CD14-positive monocyte (primary cell): ENCODE data around the gene IL31. TPM values are rescaled to one million over a fixed set of nuclear protein-coding genes. Genes with fewer than 3 reads are reported as not detected.
A peak's percentile ranks its signal among the peaks of the same experiment; 100 is the strongest.

Experiments
- DNase-seq, 3 donors: peaks; one replicate each; pipeline ENCODE4 v3.0.0-alpha.2; 2011 to 2022
- H2AFZ ChIP-seq: 2 replicates; pipeline ENCODE4 v1.6.0; 2012; ENCODE audit warnings: mild to moderate bottlenecking, low read depth, low read length, inconsistent platforms; ENCODE audit not compliant: insufficient read depth, poor library complexity, severe bottlenecking
- H3K27ac ChIP-seq, 2 donors: 1 replicate in 1 of 2; 2 replicates in 1 of 2; pipeline ENCODE4 v1.5.1; 2012 to 2013; ENCODE audit warnings: low read length in 2 of 2, control low read depth in 1 of 2, inconsistent platforms in 1 of 2, low read depth in 1 of 2, mild to moderate bottlenecking in 1 of 2
- H3K27me3 ChIP-seq, 2 donors: one replicate each; pipeline versions ENCODE4 v1.6.0 to v1.6.1; 2011 to 2013; ENCODE audit warnings: low read length in 2 of 2; ENCODE audit not compliant: control insufficient read depth in 2 of 2, insufficient read depth in 2 of 2
- H3K36me3 ChIP-seq, 2 donors: replicated peaks in 1 of 2; 1 replicate in 1 of 2; 2 replicates in 1 of 2; pipeline versions ENCODE4 v1.5.1 to v1.6.1; 2012 to 2013; ENCODE audit warnings: low read length in 2 of 2, control low read depth in 1 of 2, inconsistent platforms in 1 of 2, mild to moderate bottlenecking in 1 of 2; ENCODE audit not compliant: insufficient read depth in 2 of 2, control insufficient read depth in 1 of 2
- H3K4me1 ChIP-seq, 2 donors: 1 replicate in 1 of 2; 2 replicates in 1 of 2; pipeline versions ENCODE4 v1.5.1 to v1.6.1; 2012 to 2013; ENCODE audit warnings: low read length in 2 of 2, control low read depth in 1 of 2, inconsistent platforms in 1 of 2, mild to moderate bottlenecking in 1 of 2, moderate library complexity in 1 of 2; ENCODE audit not compliant: insufficient read depth in 2 of 2, control insufficient read depth in 1 of 2
- H3K4me2 ChIP-seq: replicated peaks from 2 replicates; pipeline ENCODE3; 2012; ENCODE audit warnings: low read length, moderate library complexity, mild to moderate bottlenecking; ENCODE audit not compliant: poor library complexity, severe bottlenecking; ENCODE audit errors: extremely low read depth
- H3K4me3 ChIP-seq, 3 experiments: fragments of 200-600 bp in 1 of 3; sonication (generic) in 1 of 3; replicated peaks in 1 of 3; 1 replicate in 2 of 3; 2 replicates in 1 of 3; pipeline ENCODE4 v1.5.1; 2011 to 2013; ENCODE audit warnings: low read length in 3 of 3, mild to moderate bottlenecking in 3 of 3, control low read depth in 2 of 3, low read depth in 2 of 3, inconsistent platforms in 1 of 3, moderate library complexity in 1 of 3
- H3K79me2 ChIP-seq: 2 replicates; pipeline ENCODE4 v1.6.0; 2012; ENCODE audit warnings: mild to moderate bottlenecking, control low read depth, inconsistent platforms, low read length, moderate library complexity; ENCODE audit not compliant: insufficient read depth
- H3K9ac ChIP-seq: 2 replicates; pipeline ENCODE4 v1.6.0; 2017; ENCODE audit warnings: low read length, mild to moderate bottlenecking; ENCODE audit not compliant: insufficient read depth, poor library complexity, severe bottlenecking
- H3K9me3 ChIP-seq, 2 donors: replicated peaks in 1 of 2; 1 replicate in 1 of 2; 2 replicates in 1 of 2; pipeline versions ENCODE4 v1.5.1 to v1.6.1; 2012 to 2013; ENCODE audit warnings: low read length in 2 of 2, control low read depth in 1 of 2; ENCODE audit not compliant: control insufficient read depth in 1 of 2, insufficient read depth in 1 of 2
- H4K20me1 ChIP-seq: 2 replicates; pipeline ENCODE4 v1.6.0; 2012; ENCODE audit warnings: mild to moderate bottlenecking, low read length, control low read depth, moderate library complexity; ENCODE audit not compliant: insufficient read depth
- H3K27ac Mint-ChIP-seq, 7 donors: one replicate each; pipeline ENCODE4 v1.8.0; 2020; ENCODE audit warnings: mild to moderate bottlenecking in 7 of 7, mixed read lengths in 7 of 7, moderate library complexity in 6 of 7, inconsistent platforms in 2 of 7
- H3K27me3 Mint-ChIP-seq, 3 donors: one replicate each; pipeline ENCODE4 v1.8.0; 2021 to 2022; ENCODE audit warnings: low read depth in 3 of 3, mild to moderate bottlenecking in 3 of 3, mixed read lengths in 3 of 3, moderate library complexity in 3 of 3, inconsistent platforms in 1 of 3
- H3K36me3 Mint-ChIP-seq, 2 donors: one replicate each; pipeline ENCODE4 v1.8.0; 2020; ENCODE audit warnings: mixed read lengths in 2 of 2, inconsistent platforms in 1 of 2, mild to moderate bottlenecking in 1 of 2
- H3K4me1 Mint-ChIP-seq: one replicate; pipeline ENCODE4 v1.8.0; 2020; ENCODE audit warnings: mild to moderate bottlenecking, mixed read lengths
- H3K4me3 Mint-ChIP-seq, 2 donors: one replicate each; pipeline ENCODE4 v1.8.0; 2020; ENCODE audit warnings: mild to moderate bottlenecking in 2 of 2, mixed read lengths in 2 of 2, moderate library complexity in 1 of 2
- H3K9me3 Mint-ChIP-seq, 7 donors: one replicate each; pipeline ENCODE4 v1.8.0; 2020 to 2022; ENCODE audit warnings: mixed read lengths in 7 of 7, mild to moderate bottlenecking in 6 of 7, moderate library complexity in 6 of 7, inconsistent platforms in 2 of 7
- WGBS: methylation state at CpG from one replicate; pipeline ENCODE4 v1.1.5; 2013; ENCODE audit warnings: missing lambda C conversion rate; ENCODE audit not compliant: insufficient coverage; 5-methylcytosine and 5-hydroxymethylcytosine counted together
- intact Hi-C, 2 donors: fragments of 100-400 bp; cut with micrococcal nuclease; formaldehyde crosslinking; loops; one replicate each; pipeline versions ENCODE4 v1.15.0 to v1.15.1; 2023
- polyA plus RNA-seq, 3 donors: library from polyadenylated mRNA; depleted of rRNA in 1 of 3; unstranded in 2 of 3; stranded (reverse) in 1 of 3; fragments of 300-500 nt in 2 of 3; fragments of >200 nt in 1 of 3; fragmentation: Illumina TruSeq in 2 of 3; gene quantifications; 1 replicate in 2 of 3; 2 replicates in 1 of 3; pipeline ENCODE4 v1.2.3, GENCODE V29; 2012 to 2021
- TF ChIP-seq, protein P1 (sequence below): fragments of 200-600 bp; IDR thresholded peaks from one replicate; pipeline ENCODE4 v1.8.0; 2022; ENCODE audit warnings: antibody characterized with exemption, mild to moderate bottlenecking

The IL31 gene
- polyA plus RNA-seq, 3 donors: not detected

DNA sequence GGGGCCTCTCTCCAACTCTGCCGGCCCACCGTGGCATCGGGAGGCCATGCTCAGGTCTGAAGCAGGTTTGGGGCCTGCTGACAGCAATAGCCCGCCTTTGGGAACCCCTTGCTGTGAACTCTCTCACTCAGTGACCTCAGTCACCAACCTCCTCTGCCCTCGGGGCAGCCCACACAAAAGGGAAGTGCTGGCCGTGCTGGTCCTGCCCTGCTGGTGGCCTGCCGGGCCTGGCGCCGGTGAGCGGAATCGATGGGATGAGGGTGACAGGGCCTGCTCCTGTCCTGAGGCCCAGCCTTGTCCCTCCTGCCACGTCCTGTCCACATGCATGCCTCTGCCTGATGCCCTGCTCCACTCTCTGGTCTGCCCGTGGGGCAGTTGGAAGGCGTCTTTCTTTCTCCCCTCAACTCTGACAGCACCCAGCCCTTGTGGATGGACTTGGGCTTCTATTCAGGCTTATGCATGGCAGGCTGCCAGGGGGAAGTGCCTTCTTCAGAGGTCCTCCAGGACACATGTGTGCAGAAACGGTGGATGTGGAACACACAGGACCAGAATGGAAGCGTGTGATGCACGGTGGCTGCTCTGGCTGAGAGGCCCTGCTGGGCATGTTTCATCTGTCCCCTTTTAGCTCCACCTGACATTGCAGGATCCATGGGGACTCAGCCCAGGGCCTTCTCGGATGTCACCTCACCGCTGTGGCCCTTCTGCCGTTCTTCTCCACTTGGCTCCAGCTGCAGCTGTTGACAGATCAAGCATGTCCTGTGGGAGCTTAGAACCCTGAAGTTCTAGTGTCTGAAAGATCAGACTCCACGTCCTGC, 31.9 kb downstream of the IL31 start:
- Histone ChIP-seq H3K9me3 (no peaks in the 10 kb centered on the region), H3K9ac (no peak overlapping the region), H3K27me3 (no peaks in the 10 kb centered on the region), H3K4me1 (no peaks in the 10 kb centered on the region), H3K36me3 (peaks cover 70 to 74% of the 10 kb centered on the region in 2 donors), H4K20me1 (peaks cover 59% of the 10 kb centered on the region), H3K79me2 (no peaks in the 10 kb centered on the region), H2AFZ (no peak overlapping the region), H3K4me3 (no peak overlapping the region), H3K4me2 (no peak overlapping the region), H3K27ac (no peak overlapping the region)
- Mint-ChIP-seq H3K36me3 (peaks cover 49 to 73% of the 10 kb centered on the region in 2 donors), H3K9me3 (no peaks in the 10 kb centered on the region), H3K27ac (peak overlapping the region in 3 of 7 donors; percentile 1 to 74 (median 23)), H3K4me3 (no peak overlapping the region), H3K27me3 (peaks cover 0 to 2% (median 0%) of the 10 kb centered on the region in 3 donors), H3K4me1 (no peaks in the 10 kb centered on the region)
- TF ChIP-seq, protein P1, sequence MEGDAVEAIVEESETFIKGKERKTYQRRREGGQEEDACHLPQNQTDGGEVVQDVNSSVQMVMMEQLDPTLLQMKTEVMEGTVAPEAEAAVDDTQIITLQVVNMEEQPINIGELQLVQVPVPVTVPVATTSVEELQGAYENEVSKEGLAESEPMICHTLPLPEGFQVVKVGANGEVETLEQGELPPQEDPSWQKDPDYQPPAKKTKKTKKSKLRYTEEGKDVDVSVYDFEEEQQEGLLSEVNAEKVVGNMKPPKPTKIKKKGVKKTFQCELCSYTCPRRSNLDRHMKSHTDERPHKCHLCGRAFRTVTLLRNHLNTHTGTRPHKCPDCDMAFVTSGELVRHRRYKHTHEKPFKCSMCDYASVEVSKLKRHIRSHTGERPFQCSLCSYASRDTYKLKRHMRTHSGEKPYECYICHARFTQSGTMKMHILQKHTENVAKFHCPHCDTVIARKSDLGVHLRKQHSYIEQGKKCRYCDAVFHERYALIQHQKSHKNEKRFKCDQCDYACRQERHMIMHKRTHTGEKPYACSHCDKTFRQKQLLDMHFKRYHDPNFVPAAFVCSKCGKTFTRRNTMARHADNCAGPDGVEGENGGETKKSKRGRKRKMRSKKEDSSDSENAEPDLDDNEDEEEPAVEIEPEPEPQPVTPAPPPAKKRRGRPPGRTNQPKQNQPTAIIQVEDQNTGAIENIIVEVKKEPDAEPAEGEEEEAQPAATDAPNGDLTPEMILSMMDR: no peak
- DNase-seq: no peak
- WGBS: 94% methylated on average over 18 of the region's 21 CpGs
- intact Hi-C loops: no loop called here

DNA sequence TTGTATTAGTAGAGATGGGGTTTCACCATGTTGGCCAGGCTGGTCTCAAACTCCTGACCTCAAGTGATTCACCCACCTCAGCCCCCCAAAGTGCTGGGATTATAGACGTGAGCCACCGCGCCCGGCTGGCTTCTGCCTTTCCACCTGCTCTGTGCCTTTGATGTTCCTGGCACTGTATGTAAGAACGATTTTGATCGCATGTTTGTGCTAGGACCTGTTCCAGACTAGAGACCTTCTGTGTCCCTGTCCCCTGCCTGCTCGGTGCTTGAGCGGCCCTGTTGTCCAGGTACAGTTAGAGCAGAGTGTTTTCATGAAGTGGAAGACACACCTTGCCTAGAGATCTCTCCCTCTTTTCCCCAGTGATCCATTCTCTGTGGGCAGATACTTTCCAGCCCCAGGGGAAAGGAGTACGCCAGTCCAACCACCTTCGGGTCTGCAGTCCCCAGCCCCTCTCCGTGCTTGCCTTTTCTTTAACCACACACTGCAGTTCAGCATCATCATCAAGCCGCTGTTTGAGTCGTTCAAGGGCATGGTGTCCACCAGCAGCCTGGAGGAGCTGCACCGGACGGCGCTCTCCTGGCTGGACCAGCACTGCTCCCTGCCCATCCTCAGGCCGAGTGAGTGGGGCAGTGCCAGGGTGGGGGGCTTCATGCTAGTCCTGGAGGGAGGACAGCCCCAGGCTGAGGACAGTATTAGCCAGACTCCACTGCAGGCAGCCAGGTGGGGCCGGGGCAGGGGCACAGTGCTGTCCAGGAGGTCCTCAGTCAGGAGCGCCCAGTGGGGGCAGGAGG, 33.4 kb downstream of the IL31 start:
- Mint-ChIP-seq H3K4me3 (no peak overlapping the region), H3K36me3 (peaks cover 58 to 88% of the 10 kb centered on the region in 2 donors), H3K27me3 (peaks cover 0 to 2% (median 0%) of the 10 kb centered on the region in 3 donors), H3K27ac (peak overlapping the region in 1 of 7 donors; percentile 40), H3K9me3 (no peaks in the 10 kb centered on the region), H3K4me1 (no peaks in the 10 kb centered on the region)
- Histone ChIP-seq H4K20me1 (peaks cover 44% of the 10 kb centered on the region), H3K79me2 (no peaks in the 10 kb centered on the region), H3K27me3 (no peaks in the 10 kb centered on the region), H3K9ac (no peak overlapping the region), H2AFZ (no peak overlapping the region), H3K9me3 (no peaks in the 10 kb centered on the region), H3K4me1 (no peaks in the 10 kb centered on the region), H3K36me3 (peaks cover 83 to 86% of the 10 kb centered on the region in 2 donors), H3K27ac (no peak overlapping the region), H3K4me2 (no peak overlapping the region), H3K4me3 (no peak overlapping the region)
- TF ChIP-seq, protein P1: no peak
- no peak for DNase-seq
- intact Hi-C loops: no loop called here
- WGBS: 96% methylated on average over 12 of the region's 19 CpGs
